Glutamatergic neuron (in vitro differentiated cells): Measurements from ENCODE around the gene KRT2. TPM values are rescaled to one million over a fixed set of nuclear protein-coding genes. Genes with fewer than 3 reads are reported as not detected.

Source experiments
- DNase-seq: peaks from one replicate; pipeline ENCODE4 v3.0.0; 2022
- H3K27ac Mint-ChIP-seq: one replicate; pipeline ENCODE4 v1.8.0; 2020; ENCODE audit warnings: mild to moderate bottlenecking, mixed read lengths, inconsistent platforms; ENCODE audit not compliant: unreplicated experiment
- H3K27me3 Mint-ChIP-seq: one replicate; pipeline ENCODE4 v1.8.0; 2020; ENCODE audit warnings: mild to moderate bottlenecking, moderate library complexity, mixed read lengths, inconsistent platforms; ENCODE audit not compliant: unreplicated experiment
- H3K36me3 Mint-ChIP-seq: one replicate; pipeline ENCODE4 v1.8.0; 2020; ENCODE audit warnings: mild to moderate bottlenecking, mixed read lengths, inconsistent platforms; ENCODE audit not compliant: unreplicated experiment
- H3K4me1 Mint-ChIP-seq: one replicate; pipeline ENCODE4 v1.8.0; 2020; ENCODE audit warnings: mild to moderate bottlenecking, low read depth, mixed read lengths, inconsistent platforms; ENCODE audit not compliant: unreplicated experiment
- H3K4me3 Mint-ChIP-seq: one replicate; pipeline ENCODE4 v1.8.0; 2020; ENCODE audit warnings: mild to moderate bottlenecking, mixed read lengths, inconsistent platforms; ENCODE audit not compliant: unreplicated experiment
- H3K9me3 Mint-ChIP-seq: one replicate; pipeline ENCODE4 v1.8.0; 2020; ENCODE audit warnings: mild to moderate bottlenecking, moderate library complexity, mixed read lengths, inconsistent platforms; ENCODE audit not compliant: unreplicated experiment
- CTCF ChIP-seq: fragments of 200-600 bp; sonication (generic); IDR thresholded peaks from one replicate; pipeline ENCODE4 v1.5.0; 2021; ENCODE audit not compliant: partially characterized antibody, unreplicated experiment
- total RNA-seq: library from RNA; stranded (reverse); fragmentation: NEBNext Ultra II Directional; extraction: Animal tissue kit (Norgen Biotek cat#: 25700); gene quantifications from one replicate; pipeline ENCODE4 v1.2.1, GENCODE V29; 2021; ENCODE audit not compliant: unreplicated experiment

Gene KRT2
- total RNA-seq, 1 donor from 2014 or later, result not detected

- no peak overlapping the region for H3K27ac Mint-ChIP-seq
- TF ChIP-seq CTCF, result no peak
- no peak for DNase-seq
- H3K36me3 Mint-ChIP-seq, result no peaks in the 10 kb centered on the region
- H3K27me3 Mint-ChIP-seq, result no peaks in the 10 kb centered on the region
- no peaks in the 10 kb centered on the region for H3K4me1 Mint-ChIP-seq
- no peak overlapping the region for H3K4me3 Mint-ChIP-seq
- no peaks in the 10 kb centered on the region for H3K9me3 Mint-ChIP-seq
These were observed 18.6 kb downstream of the KRT2 start for GRCh38 chr12:52633383-52633782.

DNA sequence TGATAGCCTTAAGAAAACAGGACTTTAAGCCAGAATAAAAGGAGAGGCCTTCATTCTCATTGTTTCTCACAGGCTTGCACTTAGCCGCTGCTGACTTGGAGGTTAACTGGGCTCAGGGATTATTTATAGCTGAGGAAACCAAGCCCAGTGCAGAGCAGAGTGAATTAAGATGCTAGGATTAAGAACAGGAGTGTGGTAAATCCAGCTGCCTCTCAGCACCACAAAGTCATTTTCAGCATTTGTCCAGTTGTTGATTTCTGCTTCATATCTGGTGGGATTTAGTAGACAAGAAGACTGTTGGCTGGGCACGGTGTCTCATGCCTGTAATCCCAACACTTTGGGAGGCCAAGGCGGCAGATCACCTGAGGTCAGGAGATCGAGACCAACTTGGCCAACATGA, 19.4 kb downstream of the KRT2 start:
- H3K27me3 Mint-ChIP-seq, result no peaks in the 10 kb centered on the region
- no peaks in the 10 kb centered on the region for H3K36me3 Mint-ChIP-seq
- DNase-seq, result no peak
- no peak for TF ChIP-seq CTCF
- no peak overlapping the region for H3K4me3 Mint-ChIP-seq
- no peak overlapping the region for H3K27ac Mint-ChIP-seq
- H3K9me3 Mint-ChIP-seq, result no peaks in the 10 kb centered on the region
- H3K4me1 Mint-ChIP-seq, result no peaks in the 10 kb centered on the region

DNA sequence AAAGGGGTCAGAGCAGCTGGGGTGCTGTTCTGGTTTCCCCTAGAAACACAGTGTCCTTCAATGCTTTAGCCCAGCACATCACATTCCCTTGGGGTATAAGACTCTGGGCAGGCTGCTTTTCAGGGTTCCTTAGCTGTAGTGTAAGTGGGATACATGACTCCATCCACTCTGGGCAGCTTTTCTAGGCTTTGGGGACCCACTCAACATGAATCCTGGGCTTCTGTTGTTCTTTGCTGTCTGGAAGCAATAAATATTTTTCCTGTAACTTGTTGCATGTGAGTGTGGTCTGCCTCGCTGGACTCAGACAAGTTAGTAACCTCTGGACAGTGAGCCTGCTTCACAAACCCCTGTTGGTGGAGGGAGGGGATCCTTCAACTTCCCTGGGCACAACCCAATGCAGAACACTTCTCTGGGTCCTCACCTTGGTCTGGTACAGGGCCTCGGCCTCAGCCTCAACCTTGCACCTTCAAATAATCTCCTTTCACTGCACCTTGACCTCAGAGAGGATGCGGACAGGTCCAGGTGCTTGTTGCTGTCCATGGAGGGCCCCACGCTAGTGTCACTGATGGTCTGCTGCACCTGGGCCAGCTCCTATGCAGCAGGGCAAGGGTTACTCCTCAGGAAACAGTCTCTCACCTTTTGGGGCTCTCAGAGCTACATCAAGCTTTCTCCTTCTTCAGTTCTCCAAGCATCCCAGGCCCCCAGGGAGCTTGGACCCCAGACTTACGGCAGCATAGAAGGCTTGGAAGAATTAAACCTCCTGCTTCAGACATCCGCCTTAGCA, 20.1 kb downstream of the KRT2 start:
- TF ChIP-seq CTCF, result no peak
- DNase-seq, result no peak
- no peaks in the 10 kb centered on the region for H3K27me3 Mint-ChIP-seq
- no peak overlapping the region for H3K27ac Mint-ChIP-seq
- H3K36me3 Mint-ChIP-seq, result no peaks in the 10 kb centered on the region
- no peak overlapping the region for H3K4me3 Mint-ChIP-seq
- no peaks in the 10 kb centered on the region for H3K9me3 Mint-ChIP-seq
- H3K4me1 Mint-ChIP-seq, result no peaks in the 10 kb centered on the region

DNA sequence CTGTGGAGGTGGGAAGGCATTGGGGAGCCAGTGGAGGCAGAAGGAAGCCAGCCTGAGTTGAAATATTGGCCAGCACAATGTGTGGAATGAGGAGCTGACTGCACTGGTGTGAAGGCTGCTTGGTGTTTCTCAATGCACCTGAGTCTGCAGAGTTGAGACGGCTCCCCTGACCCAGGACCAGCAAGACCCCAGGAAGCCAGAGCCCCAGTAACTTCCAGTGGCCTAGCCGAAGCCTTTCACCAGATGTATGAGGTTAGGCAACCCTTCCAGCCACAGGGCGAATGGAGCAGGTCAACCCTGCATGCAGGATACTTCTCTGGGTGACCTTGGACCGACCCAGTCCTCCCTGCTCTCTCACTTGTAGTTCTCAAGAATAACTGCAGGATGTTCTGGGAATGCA, 20.7 kb downstream of the KRT2 start:
- Mint-ChIP-seq H3K9me3 (no peaks in the 10 kb centered on the region), H3K27me3 (no peaks in the 10 kb centered on the region), H3K36me3 (no peaks in the 10 kb centered on the region), H3K27ac (no peak overlapping the region), H3K4me1 (no peaks in the 10 kb centered on the region), H3K4me3 (no peak overlapping the region)
- TF ChIP-seq CTCF, result no peak
- no peak for DNase-seq

- no peaks in the 10 kb centered on the region for H3K4me1 Mint-ChIP-seq
- no peak overlapping the region for H3K27ac Mint-ChIP-seq
- no peaks in the 10 kb centered on the region for H3K9me3 Mint-ChIP-seq
- no peak for DNase-seq
- H3K4me3 Mint-ChIP-seq, result no peak overlapping the region
- no peak for TF ChIP-seq CTCF
- H3K36me3 Mint-ChIP-seq, result no peaks in the 10 kb centered on the region
- H3K27me3 Mint-ChIP-seq, result no peaks in the 10 kb centered on the region
These were observed 21.3 kb downstream of the KRT2 start for GRCh38 chr12:52630599-52631200.
